ENCODE measurements around the gene COX15.

The COX15 gene

GRCh38 chr10:99698504-99699080 lies 33.3 kb downstream of the COX15 start:
- Histone ChIP-seq H3K9ac (no peak overlapping the region), H3K4me3 (no peak overlapping the region), H3K36me3 (no peaks in the 10 kb centered on the region), H3K4me2 (no peak overlapping the region), H3K27ac (no peak overlapping the region), H3K9me3 (replicated peaks in 1 of 11) (no peaks in the 10 kb centered on the region), H3K4me1 (no peaks in the 10 kb centered on the region), H4K20me1 (no peaks in the 10 kb centered on the region), H3K27me3 (no peaks in the 10 kb centered on the region)
- TF ChIP-seq Cebpa-rat (IDR thresholded peaks at IDR 0.05) = no peak

- Histone ChIP-seq H3K36me3 (no peaks in the 10 kb centered on the region), H3K4me2 (no peak overlapping the region)
- no peak for TF ChIP-seq Cebpa-rat (IDR thresholded peaks at IDR 0.05)
Observed at GRCh38 chr10:99695761-99696160, 36.2 kb downstream of the COX15 start.

GRCh38 chr10:99693933-99694583 lies 37.9 kb downstream of the COX15 start:
- Histone ChIP-seq H3K4me1 (no peaks in the 10 kb centered on the region), H3K27me3 (no peaks in the 10 kb centered on the region), H3K4me3 (no peak overlapping the region), H4K20me1 (no peaks in the 10 kb centered on the region), H3K9me3 (replicated peaks in 1 of 11) (no peaks in the 10 kb centered on the region), H3K9ac (no peak overlapping the region), H3K4me2 (no peak overlapping the region), H3K36me3 (no peaks in the 10 kb centered on the region), H3K27ac (no peak overlapping the region)
- TF ChIP-seq Cebpa-rat (IDR thresholded peaks at IDR 0.05) = no peak

More at GRCh38 chr10:99695761-99696160, 36.2 kb downstream of the COX15 start:
- Histone ChIP-seq H3K4me3 (no peak overlapping the region), H3K9ac (no peak overlapping the region), H4K20me1 (no peaks in the 10 kb centered on the region), H3K27ac (no peak overlapping the region), H3K9me3 (replicated peaks in 1 of 11) (no peaks in the 10 kb centered on the region), H3K4me1 (no peaks in the 10 kb centered on the region), H3K27me3 (no peaks in the 10 kb centered on the region)

GRCh38 chr10:99689461-99689860 lies 42.5 kb downstream of the COX15 start:
- H3K4me1 ChIP-seq = peaks cover 6 to 18% (median 10%) of the 10 kb centered on the region in 10 experiments; a peak in 16 of 20 replicates
- no peak overlapping the region for H3K27ac ChIP-seq
- no peak for TF ChIP-seq Cebpa-rat (IDR thresholded peaks at IDR 0.05)

GRCh38 chr10:99685597-99685967 lies 46.3 kb downstream of the COX15 start:
- Histone ChIP-seq H3K36me3 (no peaks in the 10 kb centered on the region), H3K27ac (peak overlapping the region in 4 of 11 experiments; percentile 34 to 56 (median 39); a peak in 7 of 22 replicates), H3K9me3 (replicated peaks in 1 of 11) (no peaks in the 10 kb centered on the region), H3K9ac (no peak overlapping the region; a peak in 1 of 22 replicates), H3K27me3 (no peaks in the 10 kb centered on the region), H3K4me3 (no peak overlapping the region), H4K20me1 (no peaks in the 10 kb centered on the region), H3K4me1 (peaks cover 6 to 23% (median 10%) of the 10 kb centered on the region in 10 experiments; a peak in 16 of 20 replicates), H3K4me2 (peak overlapping the region in 10 of 11 experiments; percentile 24 to 74 (median 44); a peak in 19 of 22 replicates)
- TF ChIP-seq Cebpa-rat (IDR thresholded peaks at IDR 0.05) = no peak

More at GRCh38 chr10:99689461-99689860, 42.5 kb downstream of the COX15 start:
- no peaks in the 10 kb centered on the region for H3K27me3 ChIP-seq
- no peak overlapping the region for H3K4me2 ChIP-seq
- H3K36me3 ChIP-seq = no peaks in the 10 kb centered on the region
- H3K4me3 ChIP-seq = no peak overlapping the region
- no peaks in the 10 kb centered on the region for H3K9me3 ChIP-seq (replicated peaks in 1 of 11)
- H4K20me1 ChIP-seq = no peaks in the 10 kb centered on the region
- no peak overlapping the region for H3K9ac ChIP-seq

GRCh38 chr10:99682752-99683151 lies 49.2 kb downstream of the COX15 start:
- Histone ChIP-seq H3K4me3 (no peak overlapping the region), H3K9ac (no peak overlapping the region), H4K20me1 (no peaks in the 10 kb centered on the region), H3K27ac (no peak overlapping the region), H3K4me2 (no peak overlapping the region), H3K27me3 (no peaks in the 10 kb centered on the region), H3K9me3 (replicated peaks in 1 of 11) (no peaks in the 10 kb centered on the region), H3K36me3 (no peaks in the 10 kb centered on the region), H3K4me1 (peaks cover 6 to 23% (median 10%) of the 10 kb centered on the region in 10 experiments; a peak in 16 of 20 replicates)
- no peak for TF ChIP-seq Cebpa-rat (IDR thresholded peaks at IDR 0.05)

All from BLaER1 treated with 17β-estradiol and CSF1 and Interleukin-3, amounts not matched to agents 10 nM and 100 nM (cell line).